Neural progenitor cell (in vitro differentiated cells): ENCODE measurements around the gene NOX3. TPM values are rescaled to one million over a fixed set of nuclear protein-coding genes. Genes with fewer than 3 reads are reported as not detected.

Experiments used
- DNase-seq: peaks from one replicate; pipeline ENCODE4 v3.0.0-alpha.2; 2016; ENCODE audit warnings: low spot score
- H2AFZ ChIP-seq: fragments of 200-600 bp; sonication (generic); replicated peaks from 2 replicates; pipeline ENCODE4 v1.6.1; 2016; ENCODE audit warnings: antibody characterized with exemption
- H3F3A ChIP-seq: fragments of 200-600 bp; sonication (generic); 2 replicates; pipeline ENCODE4 v1.6.1; 2016; ENCODE audit warnings: antibody characterized with exemption, low read depth
- H3K27ac ChIP-seq: fragments of 200-600 bp; sonication (generic); 2 replicates; pipeline ENCODE4 v1.5.1; 2016; ENCODE audit warnings: mild to moderate bottlenecking
- H3K27me3 ChIP-seq: fragments of 200-600 bp; sonication (generic); 2 replicates; pipeline ENCODE4 v1.6.1; 2016; ENCODE audit warnings: mild to moderate bottlenecking, moderate library complexity
- H3K36me3 ChIP-seq: fragments of 200-600 bp; sonication (generic); 2 replicates; pipeline ENCODE4 v1.5.1; 2016
- H3K4me1 ChIP-seq: fragments of 200-600 bp; sonication (generic); 2 replicates; pipeline ENCODE4 v1.6.1; 2016; ENCODE audit warnings: mixed run types
- H3K4me2 ChIP-seq: fragments of 200-600 bp; sonication (generic); 2 replicates; pipeline ENCODE4 v1.6.1; 2016
- H3K4me3 ChIP-seq: fragments of 200-600 bp; sonication (generic); 2 replicates; pipeline ENCODE4 v1.5.1; 2016
- H3K79me2 ChIP-seq: fragments of 200-600 bp; sonication (generic); 2 replicates; pipeline ENCODE4 v1.6.1; 2016; ENCODE audit warnings: low read depth
- H3K9ac ChIP-seq: fragments of 200-600 bp; sonication (generic); 2 replicates; pipeline ENCODE4 v1.6.1; 2016
- H3K9me3 ChIP-seq: fragments of 200-600 bp; sonication (generic); 2 replicates; pipeline ENCODE4 v1.5.1; 2016; ENCODE audit warnings: low read depth
- H4K20me1 ChIP-seq: fragments of 200-600 bp; sonication (generic); 2 replicates; pipeline ENCODE4 v1.6.1; 2016; ENCODE audit warnings: low read depth
- H3K27ac Mint-ChIP-seq: 3 replicates; pipeline ENCODE4 v1.8.0; 2021; ENCODE audit warnings: mixed read lengths
- H3K27me3 Mint-ChIP-seq: 2 replicates; pipeline ENCODE4 v1.8.0; 2022; ENCODE audit warnings: low read depth, mild to moderate bottlenecking, inconsistent platforms, moderate library complexity, mixed read lengths; ENCODE audit not compliant: insufficient read depth
- H3K36me3 Mint-ChIP-seq: 3 replicates; pipeline ENCODE4 v1.8.0; 2021; ENCODE audit warnings: mixed read lengths
- H3K4me1 Mint-ChIP-seq: 3 replicates; pipeline ENCODE4 v1.8.0; 2021; ENCODE audit warnings: mixed read lengths
- H3K4me3 Mint-ChIP-seq: 3 replicates; pipeline ENCODE4 v1.8.0; 2021; ENCODE audit warnings: mild to moderate bottlenecking, moderate library complexity, mixed read lengths
- H3K9me3 Mint-ChIP-seq: 3 replicates; pipeline ENCODE4 v1.8.0; 2020; ENCODE audit warnings: mixed read lengths
- CTCF ChIP-seq: fragments of 200-600 bp; sonication (generic); IDR thresholded peaks from 2 replicates; pipeline ENCODE4 v1.5.1; 2017; ENCODE audit warnings: antibody characterized with exemption, mild to moderate bottlenecking
- EZH2 ChIP-seq: fragments of 200-600 bp; sonication (generic); IDR thresholded peaks from 2 replicates; pipeline ENCODE4 v1.6.1; 2017; ENCODE audit warnings: antibody characterized with exemption, mild to moderate bottlenecking, moderate library complexity
- EZH2phosphoT487 ChIP-seq: fragments of 200-600 bp; sonication (generic); IDR thresholded peaks from 2 replicates; pipeline ENCODE4 v1.6.1; 2017; ENCODE audit warnings: antibody characterized with exemption
- total RNA-seq: library from RNA; depleted of rRNA; stranded (reverse); fragments of >200 nt; gene quantifications from 2 replicates; pipeline ENCODE4 v1.2.3, GENCODE V29; 2015; ENCODE audit warnings: low replicate concordance

NOX3 gene
- total RNA-seq, 1 donor from 2014 or later: not detected

- Histone ChIP-seq H3K4me2 (no peak overlapping the region), H3K9ac (no peak overlapping the region), H3K4me1 (peaks cover 8% of the 10 kb centered on the region), H3F3A (no peaks in the 10 kb centered on the region), H2AFZ (no peak overlapping the region), H3K27ac (no peak overlapping the region), H3K79me2 (no peaks in the 10 kb centered on the region), H4K20me1 (no peaks in the 10 kb centered on the region), H3K9me3 (no peaks in the 10 kb centered on the region), H3K4me3 (no peak overlapping the region), H3K36me3 (no peaks in the 10 kb centered on the region), H3K27me3 (no peaks in the 10 kb centered on the region)
- Mint-ChIP-seq H3K4me3 (no peak overlapping the region), H3K4me1 (peaks cover 2% of the 10 kb centered on the region), H3K36me3 (no peaks in the 10 kb centered on the region), H3K9me3 (no peaks in the 10 kb centered on the region), H3K27me3 (peaks cover 2% of the 10 kb centered on the region), H3K27ac (no peak overlapping the region)
- no peak for TF ChIP-seq EZH2
- no peak for TF ChIP-seq EZH2phosphoT487
- TF ChIP-seq CTCF: no peak
- DNase-seq: no peak
Observed at GRCh38 chr6:155442562-155442961, 13.1 kb downstream of the NOX3 start.

- no peak for DNase-seq
- Histone ChIP-seq H3K36me3 (no peaks in the 10 kb centered on the region), H4K20me1 (no peaks in the 10 kb centered on the region), H3F3A (no peaks in the 10 kb centered on the region), H3K4me2 (no peak overlapping the region), H2AFZ (no peak overlapping the region), H3K4me3 (no peak overlapping the region), H3K9ac (no peak overlapping the region), H3K4me1 (peaks cover 8% of the 10 kb centered on the region), H3K9me3 (no peaks in the 10 kb centered on the region), H3K79me2 (no peaks in the 10 kb centered on the region), H3K27me3 (no peaks in the 10 kb centered on the region), H3K27ac (no peak overlapping the region)
- TF ChIP-seq EZH2: no peak
- TF ChIP-seq EZH2phosphoT487: no peak
- no peak for TF ChIP-seq CTCF
- Mint-ChIP-seq H3K4me3 (no peak overlapping the region), H3K4me1 (peaks cover 2% of the 10 kb centered on the region), H3K36me3 (no peaks in the 10 kb centered on the region), H3K27me3 (peaks cover 2% of the 10 kb centered on the region), H3K27ac (no peak overlapping the region), H3K9me3 (no peaks in the 10 kb centered on the region)
Observed at GRCh38 chr6:155441112-155441465, 14.6 kb downstream of the NOX3 start.

GRCh38 chr6:155440398-155441111 is 15.1 kb downstream of the NOX3 start:
- no peaks in the 10 kb centered on the region for H3K9me3 Mint-ChIP-seq
- no peak overlapping the region for H3K27ac Mint-ChIP-seq

More at GRCh38 chr6:155440398-155441111, 15.1 kb downstream of the NOX3 start:
- H3K4me1 Mint-ChIP-seq: peaks cover 2% of the 10 kb centered on the region
- no peaks in the 10 kb centered on the region for H4K20me1 ChIP-seq
- peaks cover 2% of the 10 kb centered on the region for H3K27me3 Mint-ChIP-seq
- H2AFZ ChIP-seq: no peak overlapping the region
- no peaks in the 10 kb centered on the region for H3K36me3 Mint-ChIP-seq
- H3K9ac ChIP-seq: no peak overlapping the region
- H3K9me3 ChIP-seq: no peaks in the 10 kb centered on the region
- H3F3A ChIP-seq: no peaks in the 10 kb centered on the region
- no peak overlapping the region for H3K4me3 Mint-ChIP-seq
- DNase-seq: no peak
- TF ChIP-seq CTCF: no peak
- TF ChIP-seq EZH2: no peak
- TF ChIP-seq EZH2phosphoT487: no peak
- no peak overlapping the region for H3K27ac ChIP-seq
- H3K27me3 ChIP-seq: no peaks in the 10 kb centered on the region
- no peaks in the 10 kb centered on the region for H3K36me3 ChIP-seq
- H3K79me2 ChIP-seq: no peaks in the 10 kb centered on the region
- H3K4me3 ChIP-seq: no peak overlapping the region
- no peak overlapping the region for H3K4me2 ChIP-seq
- H3K4me1 ChIP-seq: peaks cover 8% of the 10 kb centered on the region
